Immature natural killer cell (primary cell): Measurements from ENCODE around the gene WSB1. TPM values are rescaled to one million over a fixed set of nuclear protein-coding genes. Genes with fewer than 3 reads are reported as not detected.

ENCODE experiments used
- polyA plus RNA-seq, 3 donors: library from polyadenylated mRNA; unstranded; fragments of 300-500 nt; fragmentation: Illumina TruSeq; gene quantifications; one replicate each; pipeline ENCODE4 v1.2.3, GENCODE V29; 2021

WSB1 gene
- polyA plus RNA-seq, 3 donors from 2014 or later: 163 to 253 (median 232) TPM

Other genes starting within 250 kb of the WSB1 start
- gene KSR1, start 162.3 kb downstream of the WSB1 start, polyA plus RNA-seq: 1 to 10 TPM; 1.8 to 5.6 (median 2.6) TPM